VCaP (cell line): Measurements from ENCODE around the gene SIGLEC11.

Source experiments
- H3K27ac ChIP-seq: fragments of 450-650 bp; 2 replicates; pipeline ENCODE4 v1.5.1; 2017
- TF ChIP-seq, protein P1 (sequence below): fragments of 450-650 bp; conservative IDR thresholded peaks from 2 replicates; pipeline ENCODE4 v1.5.1; 2017; ENCODE audit warnings: mild to moderate bottlenecking, moderate library complexity

The SIGLEC11 gene

DNA sequence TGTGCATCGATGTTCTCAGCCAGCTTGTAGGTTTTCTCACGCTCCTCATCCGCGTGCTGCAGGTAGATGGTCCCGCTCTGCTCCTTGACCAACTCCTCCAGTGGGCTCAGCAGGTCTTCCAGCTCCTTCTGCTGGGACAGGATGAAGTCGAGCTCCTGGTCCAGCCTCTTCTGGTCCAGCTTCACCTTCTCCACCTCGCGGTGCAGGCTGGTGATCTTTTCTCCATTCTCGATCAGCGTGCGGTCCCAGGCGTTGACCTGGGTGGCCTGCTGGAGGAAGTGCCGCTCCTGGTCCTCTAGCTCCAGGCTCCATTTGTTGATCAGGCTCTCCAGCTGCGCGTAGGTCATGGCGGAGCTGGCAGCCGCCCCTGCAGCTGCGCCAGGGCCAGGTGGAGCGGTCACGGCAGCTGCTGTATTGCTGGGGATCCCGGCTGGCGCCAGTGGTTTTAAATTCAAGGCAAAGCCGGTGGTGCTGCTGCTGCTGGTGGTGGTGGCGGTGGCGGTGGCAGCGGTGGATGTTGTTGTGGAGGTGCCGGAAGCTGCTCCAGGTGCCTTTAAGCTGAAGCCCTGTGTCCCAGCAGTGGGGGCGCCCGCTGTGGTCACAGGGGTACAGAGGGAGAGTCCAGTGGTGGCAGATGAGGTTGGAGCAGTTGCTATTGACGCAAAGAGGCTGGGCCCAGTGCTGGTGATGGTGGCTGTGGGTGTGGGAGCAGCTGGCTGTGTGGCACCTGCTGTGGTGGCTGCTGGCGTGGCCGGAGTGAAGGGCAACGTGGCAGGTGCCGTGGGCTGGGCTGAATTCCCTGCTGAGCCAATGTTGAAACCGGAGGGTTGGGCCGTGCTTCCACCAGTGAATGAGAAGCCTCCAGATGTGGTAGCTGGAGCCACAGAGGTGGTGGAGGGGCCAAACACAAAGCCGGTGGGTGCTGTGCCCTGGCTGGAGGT, 52.2 kb downstream of the SIGLEC11 start:
- no peak overlapping the region for H3K27ac ChIP-seq
- TF ChIP-seq, protein P1, sequence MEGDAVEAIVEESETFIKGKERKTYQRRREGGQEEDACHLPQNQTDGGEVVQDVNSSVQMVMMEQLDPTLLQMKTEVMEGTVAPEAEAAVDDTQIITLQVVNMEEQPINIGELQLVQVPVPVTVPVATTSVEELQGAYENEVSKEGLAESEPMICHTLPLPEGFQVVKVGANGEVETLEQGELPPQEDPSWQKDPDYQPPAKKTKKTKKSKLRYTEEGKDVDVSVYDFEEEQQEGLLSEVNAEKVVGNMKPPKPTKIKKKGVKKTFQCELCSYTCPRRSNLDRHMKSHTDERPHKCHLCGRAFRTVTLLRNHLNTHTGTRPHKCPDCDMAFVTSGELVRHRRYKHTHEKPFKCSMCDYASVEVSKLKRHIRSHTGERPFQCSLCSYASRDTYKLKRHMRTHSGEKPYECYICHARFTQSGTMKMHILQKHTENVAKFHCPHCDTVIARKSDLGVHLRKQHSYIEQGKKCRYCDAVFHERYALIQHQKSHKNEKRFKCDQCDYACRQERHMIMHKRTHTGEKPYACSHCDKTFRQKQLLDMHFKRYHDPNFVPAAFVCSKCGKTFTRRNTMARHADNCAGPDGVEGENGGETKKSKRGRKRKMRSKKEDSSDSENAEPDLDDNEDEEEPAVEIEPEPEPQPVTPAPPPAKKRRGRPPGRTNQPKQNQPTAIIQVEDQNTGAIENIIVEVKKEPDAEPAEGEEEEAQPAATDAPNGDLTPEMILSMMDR = no peak

DNA sequence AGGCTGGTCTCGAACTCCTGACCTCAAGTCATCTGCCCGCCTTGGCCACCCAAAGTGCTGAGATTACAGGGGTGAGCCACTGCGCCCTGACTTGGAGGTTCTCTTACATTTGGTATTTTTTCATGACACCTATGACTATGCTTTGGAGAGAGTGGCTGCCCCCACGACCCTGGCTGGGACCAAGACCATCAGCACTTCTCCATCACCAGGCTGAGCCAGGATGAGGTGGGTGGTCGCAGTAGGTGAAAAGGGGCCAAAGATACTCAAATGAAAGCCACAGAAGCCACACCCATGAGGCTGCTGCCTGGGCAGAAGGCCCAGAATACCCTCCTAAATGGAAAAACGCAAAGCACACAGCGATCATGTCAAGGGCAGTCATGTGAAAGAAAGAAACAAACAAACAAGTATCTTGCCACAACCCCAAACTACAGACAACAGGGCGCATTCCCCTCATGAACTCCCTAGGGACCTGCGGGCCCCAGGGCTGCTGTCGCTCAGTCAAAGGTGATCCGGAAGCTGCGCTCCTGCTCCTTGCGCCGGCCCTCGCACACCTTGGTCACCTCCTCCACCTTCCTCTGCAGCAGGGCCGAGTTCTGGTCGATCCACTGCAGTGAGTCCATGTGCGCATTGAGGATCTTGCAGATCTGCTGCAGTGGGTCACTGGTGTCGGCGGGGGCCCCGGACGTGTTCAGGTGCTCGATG, 53.1 kb downstream of the SIGLEC11 start:
- no peak overlapping the region for H3K27ac ChIP-seq
- TF ChIP-seq, protein P1 = no peak

GRCh38 chr19:49906879-49907564, 54.0 kb downstream of the SIGLEC11 start:
- H3K27ac ChIP-seq = no peak overlapping the region
- TF ChIP-seq, protein P1 = no peak

DNA sequence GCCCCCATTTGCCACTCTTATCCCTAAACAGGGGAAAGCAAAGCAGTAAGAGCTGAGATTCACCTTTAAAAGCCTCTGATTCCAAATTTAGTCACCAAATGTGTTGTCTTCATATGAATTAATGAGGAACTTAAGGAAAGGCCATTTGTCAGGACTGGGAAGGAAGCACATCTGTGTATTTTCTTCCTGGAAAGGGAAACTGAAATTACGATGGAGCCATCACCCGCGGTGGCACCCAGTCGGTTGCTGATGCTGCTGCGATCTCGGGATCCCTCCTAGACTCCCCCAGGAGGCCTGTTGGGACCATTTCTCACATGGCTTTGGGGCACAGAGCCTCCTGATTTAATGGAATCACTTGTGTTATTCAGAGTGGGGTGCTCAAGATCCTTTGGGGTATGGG, 56.8 kb downstream of the SIGLEC11 start:
- TF ChIP-seq, protein P1 = no peak
- no peak overlapping the region for H3K27ac ChIP-seq
